Body of pancreas (tissue), 4 donors: ENCODE data around the gene TCN1.

ENCODE experiments used
- CTCF ChIP-seq, 7 experiments: fragments of 450-650 bp in 4 of 7; fragments of 200-600 bp in 3 of 7; sonication (generic) in 3 of 7; IDR thresholded peaks; one replicate each; pipeline ENCODE4 v1.5.1; 2016 to 2019; ENCODE audit warnings: antibody characterized with exemption in 7 of 7
- POLR2A ChIP-seq, 3 donors: fragments of 450-650 bp; IDR thresholded peaks; one replicate each; pipeline ENCODE4 v1.6.1; 2016; ENCODE audit warnings: antibody characterized with exemption in 3 of 3, mild to moderate bottlenecking in 2 of 3

GRCh38 chr11:59879567-59879966 lies 13.3 kb upstream of the TCN1 start:
- TF ChIP-seq CTCF (IDR thresholded peaks at IDR 0.05) (no peak), POLR2A (IDR thresholded peaks at IDR 0.05) (no peak)
